Thyroid gland (tissue), 4 donors: ENCODE data around the gene ST14. TPM values are rescaled to one million over a fixed set of nuclear protein-coding genes. Genes with fewer than 3 reads are reported as not detected.

Experiments
- DNase-seq, 2 donors: peaks; one replicate each; pipeline ENCODE4 v3.0.0-alpha.2; 2019
- H3K27ac ChIP-seq, 3 donors: fragments of 200-600 bp; sonication (generic); 1 replicate in 2 of 3; 2 replicates in 1 of 3; pipeline ENCODE4 v1.5.1; 2016 to 2019; ENCODE audit warnings: mild to moderate bottlenecking in 1 of 3, moderate library complexity in 1 of 3
- H3K27me3 ChIP-seq: fragments of 200-600 bp; sonication (generic); one replicate; pipeline ENCODE4 v1.5.1; 2019
- H3K36me3 ChIP-seq, 2 donors: fragments of 200-600 bp; sonication (generic); one replicate each; pipeline ENCODE4 v1.5.1; 2016 to 2019
- H3K4me1 ChIP-seq, 2 donors: fragments of 200-600 bp; sonication (generic); one replicate each; pipeline ENCODE4 v1.5.1; 2017 to 2019
- H3K4me3 ChIP-seq, 3 donors: fragments of 200-600 bp; sonication (generic); replicated peaks in 1 of 3; 1 replicate in 2 of 3; 2 replicates in 1 of 3; pipeline ENCODE4 v1.5.1; 2016; ENCODE audit warnings: mild to moderate bottlenecking in 1 of 3
- H3K9me3 ChIP-seq: fragments of 200-600 bp; sonication (generic); one replicate; pipeline ENCODE4 v1.5.1; 2017
- POLR2A ChIP-seq, 2 donors: fragments of 450-650 bp; IDR thresholded peaks; one replicate each; pipeline ENCODE4 v1.6.1; 2017; ENCODE audit warnings: antibody characterized with exemption in 2 of 2, mild to moderate bottlenecking in 2 of 2, moderate library complexity in 1 of 2
- WGBS, 2 donors: methylation state at CpG; one replicate each; pipeline ENCODE4 v1.1.5; 2017; 5-methylcytosine and 5-hydroxymethylcytosine counted together
- intact Hi-C: fragments of 100-400 bp; cut with DNase I; formaldehyde crosslinking; loops from one replicate; pipeline ENCODE4 v1.15.1; 2023
- total RNA-seq, 4 donors: library from RNA; depleted of rRNA; stranded (reverse); fragments of >200 nt; gene quantifications; one replicate each; pipeline ENCODE4 v1.2.3, GENCODE V29; 2016
- TF ChIP-seq, protein P1 (sequence below), 6 experiments: fragments of 200-600 bp in 3 of 6; fragments of 450-650 bp in 3 of 6; sonication (generic) in 3 of 6; IDR thresholded peaks; one replicate each; pipeline ENCODE4 v1.5.1; 2016 to 2019; ENCODE audit warnings: antibody characterized with exemption in 6 of 6, mild to moderate bottlenecking in 2 of 6, inconsistent platforms in 1 of 6, moderate library complexity in 1 of 6

ST14 gene
- total RNA-seq, 4 donors from 2014 or later: 53.3 to 102 (median 90.7) TPM

DNA sequence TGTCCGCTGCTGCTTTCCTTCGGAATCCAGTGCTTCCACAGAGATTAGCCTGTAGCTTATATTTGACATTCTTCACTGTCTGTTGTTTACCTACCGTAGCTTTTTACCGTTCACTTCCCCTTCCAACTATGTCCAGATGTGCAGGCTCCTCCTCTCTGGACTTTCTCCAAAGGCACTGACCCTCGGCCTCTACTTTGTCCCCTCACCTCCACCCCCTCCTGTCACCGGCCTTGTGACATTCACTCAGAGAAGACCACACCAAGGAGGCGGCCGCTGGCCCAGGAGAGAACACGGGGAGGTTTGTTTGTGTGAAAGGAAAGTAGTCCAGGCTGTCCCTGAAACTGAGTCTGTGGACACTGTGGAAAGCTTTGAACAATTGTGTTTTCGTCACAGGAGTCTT, 15.4 kb upstream of the ST14 start:
- no peak overlapping the region for H3K4me3 ChIP-seq
- TF ChIP-seq, protein P1, sequence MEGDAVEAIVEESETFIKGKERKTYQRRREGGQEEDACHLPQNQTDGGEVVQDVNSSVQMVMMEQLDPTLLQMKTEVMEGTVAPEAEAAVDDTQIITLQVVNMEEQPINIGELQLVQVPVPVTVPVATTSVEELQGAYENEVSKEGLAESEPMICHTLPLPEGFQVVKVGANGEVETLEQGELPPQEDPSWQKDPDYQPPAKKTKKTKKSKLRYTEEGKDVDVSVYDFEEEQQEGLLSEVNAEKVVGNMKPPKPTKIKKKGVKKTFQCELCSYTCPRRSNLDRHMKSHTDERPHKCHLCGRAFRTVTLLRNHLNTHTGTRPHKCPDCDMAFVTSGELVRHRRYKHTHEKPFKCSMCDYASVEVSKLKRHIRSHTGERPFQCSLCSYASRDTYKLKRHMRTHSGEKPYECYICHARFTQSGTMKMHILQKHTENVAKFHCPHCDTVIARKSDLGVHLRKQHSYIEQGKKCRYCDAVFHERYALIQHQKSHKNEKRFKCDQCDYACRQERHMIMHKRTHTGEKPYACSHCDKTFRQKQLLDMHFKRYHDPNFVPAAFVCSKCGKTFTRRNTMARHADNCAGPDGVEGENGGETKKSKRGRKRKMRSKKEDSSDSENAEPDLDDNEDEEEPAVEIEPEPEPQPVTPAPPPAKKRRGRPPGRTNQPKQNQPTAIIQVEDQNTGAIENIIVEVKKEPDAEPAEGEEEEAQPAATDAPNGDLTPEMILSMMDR (IDR thresholded peaks at IDR 0.05): no peak
- TF ChIP-seq POLR2A (IDR thresholded peaks at IDR 0.05): no peak
- H3K27me3 ChIP-seq: no peaks in the 10 kb centered on the region
- WGBS, 2 donors: 76 to 83% methylated on average over 10 of the region's 10 CpGs
- DNase-seq: no peak
- no peaks in the 10 kb centered on the region for H3K9me3 ChIP-seq
- peaks cover 17 to 28% of the 10 kb centered on the region in 2 donors for H3K36me3 ChIP-seq
- H3K27ac ChIP-seq: peak overlapping the region in 1 of 3 donors; percentile 61
- H3K4me1 ChIP-seq: peaks cover 18 to 23% of the 10 kb centered on the region in 2 donors
- intact Hi-C loops: no loop called here

DNA sequence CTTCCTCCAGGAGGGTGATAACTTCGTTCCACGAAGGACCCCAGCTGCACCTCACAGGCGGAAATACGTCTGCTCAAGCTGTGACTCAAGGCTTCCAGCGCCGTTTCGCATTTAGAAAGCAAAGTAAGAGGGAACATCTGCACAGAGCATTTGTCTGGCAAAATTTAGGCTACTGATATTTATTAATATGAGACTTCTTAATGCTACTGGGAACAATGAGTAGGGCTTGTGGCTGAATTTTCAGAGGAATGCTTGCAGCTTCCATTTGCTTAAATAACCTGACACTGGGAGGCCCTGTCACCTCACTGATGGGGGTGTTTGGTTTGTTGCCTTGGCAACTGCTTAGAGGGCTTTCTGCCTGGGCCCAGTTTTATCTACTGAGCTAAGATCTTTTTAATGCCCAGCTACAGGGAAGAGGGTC, 14.7 kb upstream of the ST14 start:
- Histone ChIP-seq H3K4me3 (no peak overlapping the region), H3K27me3 (no peaks in the 10 kb centered on the region), H3K9me3 (no peaks in the 10 kb centered on the region), H3K36me3 (peaks cover 17 to 28% of the 10 kb centered on the region in 2 donors), H3K27ac (peak overlapping the region; percentile 57 to 72 (median 61)), H3K4me1 (peaks cover 18 to 23% of the 10 kb centered on the region in 2 donors)
- TF ChIP-seq POLR2A (IDR thresholded peaks at IDR 0.05): no peak
- TF ChIP-seq, protein P1 (IDR thresholded peaks at IDR 0.05): no peak
- DNase-seq: no peak
- WGBS, 2 donors: 82 to 89% methylated on average over 7 of the region's 7 CpGs
- intact Hi-C loops: no loop called here

DNA sequence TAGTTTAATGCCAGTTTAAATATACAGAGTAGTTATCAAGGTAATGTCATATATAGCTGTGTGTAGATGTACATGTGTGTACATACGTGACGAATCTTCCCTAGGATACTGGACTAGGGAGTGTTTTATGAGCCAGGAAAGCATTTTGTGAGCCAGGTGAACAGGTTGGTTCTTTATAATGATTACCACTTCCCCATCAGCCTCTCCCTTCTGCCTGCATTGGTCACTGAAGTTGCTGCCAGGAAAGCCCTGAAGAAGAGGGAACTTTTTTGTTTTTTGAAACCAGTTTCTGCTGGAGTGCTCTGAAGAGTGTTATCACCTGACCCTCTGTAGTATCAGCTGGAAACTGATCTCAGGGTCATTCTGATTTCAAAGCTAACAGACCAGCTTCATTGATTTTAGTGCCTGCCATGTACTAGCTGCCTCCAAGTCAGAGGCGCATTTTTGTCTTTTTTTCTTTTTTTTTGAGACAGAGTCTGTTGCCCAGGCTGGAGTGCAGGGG, 14.2 kb upstream of the ST14 start:
- Histone ChIP-seq H3K4me3 (no peak overlapping the region), H3K9me3 (no peaks in the 10 kb centered on the region), H3K36me3 (peaks cover 17 to 28% of the 10 kb centered on the region in 2 donors), H3K27me3 (no peaks in the 10 kb centered on the region), H3K27ac (peak overlapping the region; percentile 57 to 72 (median 61)), H3K4me1 (peaks cover 18 to 23% of the 10 kb centered on the region in 2 donors)
- peak; percentile 62 to 65 for DNase-seq
- intact Hi-C loops: no loop called here
- 42 to 49% methylated on average over 3 of the region's 3 CpGs for WGBS, 2 donors
- TF ChIP-seq, protein P1 (IDR thresholded peaks at IDR 0.05): no peak
- no peak for TF ChIP-seq POLR2A (IDR thresholded peaks at IDR 0.05)

DNA sequence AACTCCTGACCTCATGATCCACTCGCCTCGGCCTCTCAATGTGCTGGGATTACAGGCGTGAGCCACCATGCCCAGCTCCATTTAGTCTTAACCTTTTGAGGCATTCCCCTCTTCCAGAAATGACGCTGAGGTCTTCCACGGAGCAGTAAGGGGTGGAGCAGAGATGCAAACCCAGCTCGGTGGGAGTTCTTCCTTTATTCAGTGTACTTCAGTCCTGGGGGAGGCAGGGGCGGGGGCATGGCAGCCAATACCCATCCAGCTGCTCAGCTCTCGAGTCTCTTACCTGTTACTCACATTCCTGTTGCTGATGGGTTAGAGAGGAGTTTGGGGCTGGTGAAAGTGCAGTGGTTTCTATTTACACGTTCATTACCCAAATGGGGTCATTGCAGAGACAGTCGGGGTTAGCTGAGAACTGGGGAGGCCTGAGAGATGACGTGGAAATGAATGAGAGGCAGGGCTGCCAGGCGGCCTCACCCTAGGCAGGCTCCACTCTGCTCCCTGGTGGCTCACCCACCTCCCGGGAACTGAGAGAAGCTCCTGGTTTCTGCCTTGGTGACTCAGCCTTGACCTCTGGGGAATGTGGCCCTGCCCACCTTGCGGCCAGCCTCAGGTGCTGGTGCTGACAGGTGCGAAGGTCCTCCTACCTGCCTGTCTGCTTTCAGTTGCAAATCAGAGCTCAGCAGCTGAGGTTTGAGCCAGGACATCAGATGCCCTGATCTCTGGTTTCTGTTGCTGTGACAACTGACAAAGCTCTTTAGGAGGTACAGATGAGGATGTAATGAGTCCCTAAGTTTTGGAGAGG, 13.4 kb upstream of the ST14 start:
- peak overlapping the region; percentile 37 to 61 (median 57) for H3K27ac ChIP-seq

More for the DNA sequence above, 13.4 kb upstream of the ST14 start:
- TF ChIP-seq, protein P1 (IDR thresholded peaks at IDR 0.05): peak in 1 of 6 experiments; percentile 8
- TF ChIP-seq POLR2A (IDR thresholded peaks at IDR 0.05): no peak
- Histone ChIP-seq H3K9me3 (no peaks in the 10 kb centered on the region), H3K4me1 (peaks cover 18 to 23% of the 10 kb centered on the region in 2 donors), H3K36me3 (peaks cover 17 to 27% of the 10 kb centered on the region in 2 donors), H3K27me3 (no peaks in the 10 kb centered on the region), H3K4me3 (no peak overlapping the region)
- peak; percentile 47 to 48 for DNase-seq
- intact Hi-C loops: no loop called here
- 75 to 77% methylated on average over 14 to 15 of the region's 15 CpGs for WGBS, 2 donors
